Neuronal stem cell (in vitro differentiated cells): ENCODE data around the gene ISYNA1.

Source experiments
- DNase-seq: peaks from one replicate; pipeline ENCODE4 v3.0.0-alpha.2; 2013; ENCODE audit warnings: low spot score
- H2AFZ ChIP-seq: one replicate; pipeline ENCODE4 v1.6.1; 2013; ENCODE audit warnings: mild to moderate bottlenecking, low read length, inconsistent platforms
- H2AK5ac ChIP-seq: 2 replicates; pipeline ENCODE4 v1.6.1; 2013; ENCODE audit warnings: low read depth, mild to moderate bottlenecking, inconsistent platforms, low read length, moderate library complexity, mixed read lengths
- H2BK120ac ChIP-seq: 2 replicates; pipeline ENCODE4 v1.6.1; 2013; ENCODE audit warnings: low read depth, mild to moderate bottlenecking, inconsistent platforms, low read length, moderate library complexity, mixed read lengths
- H2BK12ac ChIP-seq: one replicate; pipeline ENCODE4 v1.6.1; 2013; ENCODE audit warnings: low read length, inconsistent platforms
- H2BK15ac ChIP-seq: 2 replicates; pipeline ENCODE4 v1.6.1; 2013; ENCODE audit warnings: mild to moderate bottlenecking, low read length, inconsistent platforms, mixed read lengths
- H2BK5ac ChIP-seq: one replicate; pipeline ENCODE4 v1.6.1; 2013; ENCODE audit warnings: inconsistent platforms, mild to moderate bottlenecking, low read length, moderate library complexity
- H3K14ac ChIP-seq: one replicate; pipeline ENCODE4 v1.6.1; 2013; ENCODE audit warnings: low read length, inconsistent platforms
- H3K18ac ChIP-seq: 2 replicates; pipeline ENCODE4 v1.6.1; 2013; ENCODE audit warnings: low read length, inconsistent platforms
- H3K23ac ChIP-seq: 2 replicates; pipeline ENCODE4 v1.6.1; 2013; ENCODE audit warnings: low read depth, mild to moderate bottlenecking, mixed read lengths, low read length, inconsistent platforms; ENCODE audit not compliant: poor library complexity
- H3K27ac ChIP-seq: replicated peaks from 3 replicates; pipeline ENCODE4 v1.5.1; 2013; ENCODE audit warnings: low read length, inconsistent platforms
- H3K27me3 ChIP-seq, 3 experiments: 2 replicates each; pipeline ENCODE4 v1.6.1; 2013; ENCODE audit warnings: low read length in 3 of 3, mild to moderate bottlenecking in 2 of 3, inconsistent platforms in 1 of 3, low read depth in 1 of 3, mixed read lengths in 1 of 3, moderate library complexity in 1 of 3; ENCODE audit not compliant: control insufficient read depth in 3 of 3, insufficient read depth in 3 of 3
- H3K36me3 ChIP-seq, 2 donors: replicated peaks in 1 of 2; 2 replicates each; pipeline ENCODE4 v1.6.1; 2013; ENCODE audit warnings: low read length in 2 of 2; ENCODE audit not compliant: control insufficient read depth in 2 of 2, insufficient read depth in 2 of 2
- H3K4ac ChIP-seq: 2 replicates; pipeline ENCODE4 v1.6.1; 2013; ENCODE audit warnings: inconsistent platforms, mild to moderate bottlenecking, low read length, moderate library complexity
- H3K4me1 ChIP-seq, 2 donors: 1 replicate in 1 of 2; 2 replicates in 1 of 2; pipeline ENCODE4 v1.6.1; 2013; ENCODE audit warnings: low read length in 2 of 2, low read depth in 1 of 2; ENCODE audit not compliant: control insufficient read depth in 2 of 2, insufficient read depth in 1 of 2
- H3K4me2 ChIP-seq: one replicate; pipeline ENCODE4 v1.6.1; 2013; ENCODE audit warnings: mild to moderate bottlenecking, low read length, inconsistent platforms; ENCODE audit not compliant: insufficient read depth, poor library complexity, severe bottlenecking
- H3K4me3 ChIP-seq, 2 donors: 2 replicates each; pipeline ENCODE4 v1.5.1; 2013; ENCODE audit warnings: low read length in 2 of 2, mild to moderate bottlenecking in 2 of 2, inconsistent platforms in 1 of 2, moderate library complexity in 1 of 2
- H3K79me1 ChIP-seq: one replicate; pipeline ENCODE4 v1.6.1; 2013; ENCODE audit warnings: low read depth, mild to moderate bottlenecking, inconsistent platforms, low read length, moderate library complexity
- H3K9ac ChIP-seq: one replicate; pipeline ENCODE4 v1.6.1; 2013; ENCODE audit warnings: mild to moderate bottlenecking, low read depth, low read length, inconsistent platforms; ENCODE audit not compliant: poor library complexity
- H3K9me3 ChIP-seq, 2 donors: replicated peaks in 1 of 2; 2 replicates each; pipeline versions ENCODE3 to v1.6.1; 2013; ENCODE audit warnings: low read length in 2 of 2, mild to moderate bottlenecking in 2 of 2, inconsistent platforms in 1 of 2, low read depth in 1 of 2, mixed read lengths in 1 of 2, moderate library complexity in 1 of 2; ENCODE audit not compliant: control insufficient read depth in 2 of 2, insufficient read depth in 1 of 2
- H4K8ac ChIP-seq: one replicate; pipeline ENCODE4 v1.6.1; 2013; ENCODE audit warnings: low read depth, mild to moderate bottlenecking, inconsistent platforms, low read length, moderate library complexity
- H4K91ac ChIP-seq: one replicate; pipeline ENCODE4 v1.6.1; 2013; ENCODE audit warnings: low read length, low read depth, mild to moderate bottlenecking, inconsistent platforms; ENCODE audit not compliant: poor library complexity
- WGBS, 2 donors: extraction: QIAGEN DNeasy Blood & Tissue Kit; methylation state at CpG; one replicate each; pipeline ENCODE4 v1.1.7; 2013; ENCODE audit warnings: missing lambda C conversion rate in 2 of 2, mixed read lengths in 1 of 2; ENCODE audit not compliant: insufficient read length in 2 of 2, insufficient replicate concordance in 1 of 2; ENCODE audit errors: extremely low coverage in 2 of 2; 5-methylcytosine and 5-hydroxymethylcytosine counted together

The ISYNA1 gene

DNA sequence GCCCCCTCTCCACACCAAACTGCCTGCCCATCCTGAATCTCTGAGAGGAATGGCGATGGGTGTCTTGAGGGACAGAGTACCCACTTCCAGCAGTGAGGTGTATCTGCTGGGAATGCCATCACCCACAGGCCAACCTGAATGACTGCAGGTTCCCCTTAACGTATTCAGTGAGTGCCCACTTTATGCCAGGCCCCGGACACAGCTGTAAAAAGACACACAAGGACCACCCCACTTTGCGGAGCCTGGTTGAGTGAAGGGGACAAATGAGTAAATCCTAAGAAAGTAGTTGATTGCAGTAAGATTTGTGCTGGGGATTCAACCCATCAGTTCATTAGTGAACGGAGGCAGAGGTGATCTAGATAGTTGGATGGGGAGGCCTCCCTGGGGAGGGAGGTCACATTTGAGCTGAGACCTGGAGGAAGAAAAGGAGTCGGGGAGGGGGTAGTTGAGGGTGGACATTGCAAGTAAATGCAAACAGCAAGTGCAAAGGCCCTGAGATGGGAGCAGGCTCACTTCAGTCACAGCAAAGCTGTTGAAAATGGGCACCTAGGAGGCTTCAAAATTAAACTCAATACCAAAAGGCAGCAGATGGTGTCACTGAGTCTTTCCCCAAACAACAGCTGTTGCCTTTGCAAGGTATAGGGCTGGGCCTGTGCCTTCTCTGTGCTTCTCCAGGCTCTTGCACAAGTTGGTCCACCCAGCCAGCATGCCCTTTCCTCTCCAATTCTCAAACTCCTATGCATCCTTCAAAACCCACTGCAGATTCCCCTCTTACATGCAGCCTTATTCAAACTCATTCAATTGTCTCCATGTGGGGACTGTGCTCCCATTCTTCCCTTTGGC, 47.6 kb downstream of the ISYNA1 start:
- Histone ChIP-seq H3K4me2 (no peak overlapping the region), H3K27ac (no peak overlapping the region), H3K27me3 (peaks cover 0 to 36% (median 0%) of the 10 kb centered on the region in 3 experiments), H2AFZ (no peak overlapping the region), H3K4me3 (no peak overlapping the region), H3K4me1 (peaks cover 12% of the 10 kb centered on the region in 2 donors), H3K14ac (no peak overlapping the region), H3K23ac (no peak overlapping the region), H4K8ac (peak overlapping the region; percentile 72), H3K9ac (no peak overlapping the region), H2BK5ac (no peak overlapping the region), H3K9me3 (peaks cover 0 to 4% of the 10 kb centered on the region in 2 donors), H3K18ac (no peak overlapping the region), H2BK120ac (peak overlapping the region; percentile 50), H2BK15ac (peak overlapping the region; percentile 79), H2BK12ac (no peak overlapping the region), H4K91ac (no peak overlapping the region), H2AK5ac (peak overlapping the region; percentile 78), H3K36me3 (peaks cover 0 to 6% of the 10 kb centered on the region in 2 donors), H3K79me1 (peaks cover 2% of the 10 kb centered on the region), H3K4ac (no peak overlapping the region)
- WGBS, 2 donors: no CpG with 5 or more reads among the region's 6 CpGs
- no peak for DNase-seq

DNA sequence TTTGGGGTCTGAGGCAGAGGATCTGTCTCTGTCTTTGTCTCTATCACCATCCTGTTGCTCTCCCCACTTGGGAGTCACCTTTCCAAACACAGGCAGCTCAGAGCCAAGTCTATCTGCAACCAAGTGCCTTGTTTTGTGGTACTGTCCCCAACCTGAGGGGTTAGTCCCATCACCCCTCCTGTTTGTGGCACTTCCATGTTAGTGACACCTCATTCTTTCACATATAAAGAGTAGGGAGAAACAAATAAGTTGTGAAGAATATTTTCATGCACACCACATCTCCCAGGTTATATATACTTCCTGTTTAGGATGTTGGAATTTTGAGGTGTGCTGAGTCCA, 48.2 kb downstream of the ISYNA1 start:
- peaks cover 0 to 6% of the 10 kb centered on the region in 2 donors for H3K36me3 ChIP-seq
- peaks cover 0 to 4% of the 10 kb centered on the region in 2 donors for H3K9me3 ChIP-seq
- no peak overlapping the region for H3K4me3 ChIP-seq
- H2AK5ac ChIP-seq: peak overlapping the region; percentile 78
- no peak overlapping the region for H3K9ac ChIP-seq
- no peak overlapping the region for H2AFZ ChIP-seq
- H3K27me3 ChIP-seq: peaks cover 0 to 36% (median 0%) of the 10 kb centered on the region in 3 experiments
- peaks cover 12 to 13% of the 10 kb centered on the region in 2 donors for H3K4me1 ChIP-seq
- H3K23ac ChIP-seq: peak overlapping the region; percentile 20
- DNase-seq: no peak
- H3K4me2 ChIP-seq: no peak overlapping the region
- no peak overlapping the region for H2BK12ac ChIP-seq
- no peak overlapping the region for H3K18ac ChIP-seq
- H4K91ac ChIP-seq: no peak overlapping the region
- no peak overlapping the region for H4K8ac ChIP-seq
- H3K27ac ChIP-seq: no peak overlapping the region
- H3K79me1 ChIP-seq: peaks cover 2% of the 10 kb centered on the region
- no peak overlapping the region for H2BK5ac ChIP-seq
- H2BK120ac ChIP-seq: peak overlapping the region; percentile 50
- no peak overlapping the region for H3K4ac ChIP-seq
- H3K14ac ChIP-seq: no peak overlapping the region
- H2BK15ac ChIP-seq: no peak overlapping the region

DNA sequence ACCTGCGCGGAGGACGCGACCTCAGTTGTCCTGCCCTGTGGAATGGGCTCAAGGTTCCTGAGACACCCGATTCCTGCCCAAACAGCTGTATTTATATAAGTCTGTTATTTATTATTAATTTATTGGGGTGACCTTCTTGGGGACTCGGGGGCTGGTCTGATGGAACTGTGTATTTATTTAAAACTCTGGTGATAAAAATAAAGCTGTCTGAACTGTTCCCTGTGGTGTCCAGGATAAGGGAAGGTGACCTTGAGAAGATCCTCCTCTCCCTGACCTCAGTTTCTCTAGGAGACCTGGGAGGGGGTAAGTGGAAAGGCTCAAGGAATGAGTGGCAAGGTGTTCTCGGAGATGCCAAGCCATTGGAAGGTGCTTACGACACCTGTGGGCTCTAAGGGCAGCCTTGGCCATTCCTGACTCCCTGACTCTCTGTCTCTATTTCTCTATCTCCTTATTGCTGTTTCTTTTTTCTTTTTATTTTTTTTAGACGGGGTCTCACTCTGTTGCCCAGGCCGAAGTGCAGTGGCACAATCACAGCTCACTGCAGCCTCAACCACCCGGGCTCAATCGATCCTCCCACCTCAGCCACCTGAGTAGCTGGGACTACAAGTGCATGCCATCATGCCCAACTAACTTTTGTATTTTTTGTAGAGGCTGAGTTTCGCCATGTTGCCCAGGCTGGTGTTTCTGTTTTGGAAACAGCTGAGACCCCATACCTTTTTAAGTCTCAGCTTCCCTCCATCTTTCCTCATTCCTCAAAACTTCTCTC, 48.8 kb downstream of the ISYNA1 start:
- Histone ChIP-seq H2BK120ac (no peak overlapping the region), H2AK5ac (peak overlapping the region; percentile 32), H3K79me1 (peaks cover 2% of the 10 kb centered on the region), H2BK5ac (no peak overlapping the region), H4K91ac (no peak overlapping the region), H3K4me1 (peaks cover 12 to 13% of the 10 kb centered on the region in 2 donors), H3K9me3 (peaks cover 0 to 4% of the 10 kb centered on the region in 2 donors), H3K27me3 (peaks cover 0 to 36% (median 0%) of the 10 kb centered on the region in 3 experiments), H2AFZ (no peak overlapping the region), H3K27ac (no peak overlapping the region), H3K36me3 (peaks cover 0 to 6% of the 10 kb centered on the region in 2 donors), H4K8ac (no peak overlapping the region), H3K14ac (no peak overlapping the region), H3K9ac (no peak overlapping the region), H3K4ac (no peak overlapping the region), H3K4me2 (no peak overlapping the region), H3K4me3 (no peak overlapping the region), H3K23ac (peak overlapping the region; percentile 86), H2BK12ac (peak overlapping the region; percentile 86), H3K18ac (peak overlapping the region; percentile 96), H2BK15ac (no peak overlapping the region)
- no CpG with 5 or more reads among the region's 13 CpGs for WGBS, 2 donors
- DNase-seq: no peak
